Uterine smooth muscle cell (primary cell): ENCODE results near the gene SLC40A1. TPM values are rescaled to one million over a fixed set of nuclear protein-coding genes. Genes with fewer than 3 reads are reported as not detected.

ENCODE experiments used
- total RNA-seq: library from RNA; depleted of rRNA; stranded (reverse); fragments of >200 nt; gene quantifications from 2 replicates; pipeline ENCODE4 v1.2.3, GENCODE V29; 2014

SLC40A1 gene, protein sequence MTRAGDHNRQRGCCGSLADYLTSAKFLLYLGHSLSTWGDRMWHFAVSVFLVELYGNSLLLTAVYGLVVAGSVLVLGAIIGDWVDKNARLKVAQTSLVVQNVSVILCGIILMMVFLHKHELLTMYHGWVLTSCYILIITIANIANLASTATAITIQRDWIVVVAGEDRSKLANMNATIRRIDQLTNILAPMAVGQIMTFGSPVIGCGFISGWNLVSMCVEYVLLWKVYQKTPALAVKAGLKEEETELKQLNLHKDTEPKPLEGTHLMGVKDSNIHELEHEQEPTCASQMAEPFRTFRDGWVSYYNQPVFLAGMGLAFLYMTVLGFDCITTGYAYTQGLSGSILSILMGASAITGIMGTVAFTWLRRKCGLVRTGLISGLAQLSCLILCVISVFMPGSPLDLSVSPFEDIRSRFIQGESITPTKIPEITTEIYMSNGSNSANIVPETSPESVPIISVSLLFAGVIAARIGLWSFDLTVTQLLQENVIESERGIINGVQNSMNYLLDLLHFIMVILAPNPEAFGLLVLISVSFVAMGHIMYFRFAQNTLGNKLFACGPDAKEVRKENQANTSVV
- total RNA-seq, result 2.4 and 9.5 TPM in 2 replicates

GRCh38 chr2:189580658-189581353 lies at the start of gene SLC40A1:
SLC40A1 (minus strand) TSS chr2:189580786; CDS start chr2:189580460, 326 bp downstream.

Other genes starting within 250 kb of the SLC40A1 start
- 49.6 and 63.7 TPM in 2 replicates for gene WDR75, start 139.3 kb downstream of the SLC40A1 start, total RNA-seq
- gene ASNSD1, start 80.7 kb upstream of the SLC40A1 start, total RNA-seq, result 77.4 and 78.5 TPM in 2 replicates
- gene ANKAR, start 93.9 kb upstream of the SLC40A1 start, total RNA-seq, result 3.7 and 6.0 TPM in 2 replicates
- 9.4 and 18.6 TPM in 2 replicates for gene OSGEPL1, start 182.0 kb upstream of the SLC40A1 start, total RNA-seq
- gene ORMDL1, start 203.6 kb upstream of the SLC40A1 start, total RNA-seq, result 53.7 and 61.6 TPM in 2 replicates
- 26.5 and 39.2 TPM in 2 replicates for gene PMS1, start 203.7 kb upstream of the SLC40A1 start, total RNA-seq